H1 (cell line): ENCODE results near the gene PARM1.

Source experiments
- EP300 ChIP-seq, 2 experiments: IDR thresholded peaks; 1 replicate in 1 of 2; 2 replicates in 1 of 2; pipeline ENCODE4 v1.6.1; 2011 to 2012; ENCODE audit warnings: low read depth in 2 of 2, low read length in 2 of 2, mild to moderate bottlenecking in 2 of 2, borderline replicate concordance in 1 of 2, inconsistent platforms in 1 of 2, moderate library complexity in 1 of 2
- EZH2 ChIP-seq: fragments of 200-600 bp; sonication (generic); IDR thresholded peaks from 2 replicates; pipeline ENCODE4 v1.7.1; 2012; ENCODE audit warnings: low read depth, mild to moderate bottlenecking, moderate library complexity, low read length, inconsistent platforms; ENCODE audit not compliant: severe bottlenecking
- GTF2F1 ChIP-seq: IDR thresholded peaks from 2 replicates; pipeline ENCODE4 v1.6.1; 2012; ENCODE audit warnings: low read depth, low read length, improper control_type of control experiment, borderline replicate concordance
- MAFK ChIP-seq: IDR thresholded peaks from 2 replicates; pipeline ENCODE4 v1.6.1; 2012; ENCODE audit warnings: low read depth, mild to moderate bottlenecking, improper control_type of control experiment, low read length
- POLR2A ChIP-seq, 2 experiments: IDR thresholded peaks; 1 replicate in 1 of 2; 2 replicates in 1 of 2; pipeline ENCODE4 v1.6.1; 2011; ENCODE audit warnings: low read depth in 2 of 2, low read length in 2 of 2, mild to moderate bottlenecking in 2 of 2; ENCODE audit errors: control extremely low read depth in 1 of 2
- TF ChIP-seq, protein P1 (sequence below): IDR thresholded peaks from 2 replicates; pipeline ENCODE4 v1.6.1; 2012; ENCODE audit warnings: inconsistent platforms
- TF ChIP-seq, protein P2 (sequence below), 3 experiments: IDR thresholded peaks; 1 replicate in 2 of 3; 2 replicates in 1 of 3; pipeline versions ENCODE4 v1.5.1 to v1.6.1; 2011; ENCODE audit warnings: low read length in 3 of 3, mild to moderate bottlenecking in 3 of 3, inconsistent platforms in 2 of 3, low read depth in 1 of 3, moderate library complexity in 1 of 3; ENCODE audit not compliant: insufficient read depth in 1 of 3; ENCODE audit errors: control extremely low read depth in 1 of 3
- TF ChIP-seq, protein P3 (sequence below): IDR thresholded peaks from 2 replicates; pipeline ENCODE4 v1.6.1; 2011; ENCODE audit warnings: low read length, improper control_type of control experiment

DNA sequence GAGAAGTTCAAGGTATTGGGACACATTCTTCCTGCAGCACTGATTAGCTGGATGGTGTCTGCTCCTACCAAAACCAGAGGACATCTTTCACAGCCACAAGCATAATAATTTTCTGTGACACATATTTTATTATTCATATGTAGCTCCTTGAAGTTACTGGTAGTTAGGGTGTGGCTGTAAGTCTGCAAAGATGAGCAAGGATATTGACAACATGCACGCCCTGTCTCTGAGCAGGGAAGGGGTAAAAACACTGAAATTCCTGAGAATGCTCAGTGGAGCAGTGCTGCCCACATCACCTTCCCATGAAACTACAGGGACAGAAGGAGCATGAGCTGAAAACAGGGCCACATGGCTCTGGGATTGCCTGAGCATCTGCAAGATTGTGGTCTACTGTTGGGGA is 38.9 kb downstream of the PARM1 start:
- TF ChIP-seq EP300 (IDR thresholded peaks at IDR 0.05; ENCODE audit: borderline replicate concordance in 1 of 2, low read depth in 2 of 2, low read length in 2 of 2): no peak
- TF ChIP-seq EZH2: no peak
- TF ChIP-seq, protein P1, sequence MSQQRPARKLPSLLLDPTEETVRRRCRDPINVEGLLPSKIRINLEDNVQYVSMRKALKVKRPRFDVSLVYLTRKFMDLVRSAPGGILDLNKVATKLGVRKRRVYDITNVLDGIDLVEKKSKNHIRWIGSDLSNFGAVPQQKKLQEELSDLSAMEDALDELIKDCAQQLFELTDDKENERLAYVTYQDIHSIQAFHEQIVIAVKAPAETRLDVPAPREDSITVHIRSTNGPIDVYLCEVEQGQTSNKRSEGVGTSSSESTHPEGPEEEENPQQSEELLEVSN: no peak
- TF ChIP-seq, protein P2, sequence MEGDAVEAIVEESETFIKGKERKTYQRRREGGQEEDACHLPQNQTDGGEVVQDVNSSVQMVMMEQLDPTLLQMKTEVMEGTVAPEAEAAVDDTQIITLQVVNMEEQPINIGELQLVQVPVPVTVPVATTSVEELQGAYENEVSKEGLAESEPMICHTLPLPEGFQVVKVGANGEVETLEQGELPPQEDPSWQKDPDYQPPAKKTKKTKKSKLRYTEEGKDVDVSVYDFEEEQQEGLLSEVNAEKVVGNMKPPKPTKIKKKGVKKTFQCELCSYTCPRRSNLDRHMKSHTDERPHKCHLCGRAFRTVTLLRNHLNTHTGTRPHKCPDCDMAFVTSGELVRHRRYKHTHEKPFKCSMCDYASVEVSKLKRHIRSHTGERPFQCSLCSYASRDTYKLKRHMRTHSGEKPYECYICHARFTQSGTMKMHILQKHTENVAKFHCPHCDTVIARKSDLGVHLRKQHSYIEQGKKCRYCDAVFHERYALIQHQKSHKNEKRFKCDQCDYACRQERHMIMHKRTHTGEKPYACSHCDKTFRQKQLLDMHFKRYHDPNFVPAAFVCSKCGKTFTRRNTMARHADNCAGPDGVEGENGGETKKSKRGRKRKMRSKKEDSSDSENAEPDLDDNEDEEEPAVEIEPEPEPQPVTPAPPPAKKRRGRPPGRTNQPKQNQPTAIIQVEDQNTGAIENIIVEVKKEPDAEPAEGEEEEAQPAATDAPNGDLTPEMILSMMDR (IDR thresholded peaks at IDR 0.05; ENCODE audit: control extremely low read depth in 1 of 3, insufficient read depth in 1 of 3, low read depth in 1 of 3, low read length in 3 of 3): no peak
- no peak for TF ChIP-seq POLR2A (IDR thresholded peaks at IDR 0.05; ENCODE audit: control extremely low read depth in 1 of 2, low read depth in 2 of 2, low read length in 2 of 2)
- TF ChIP-seq MAFK: no peak
- TF ChIP-seq, protein P3, sequence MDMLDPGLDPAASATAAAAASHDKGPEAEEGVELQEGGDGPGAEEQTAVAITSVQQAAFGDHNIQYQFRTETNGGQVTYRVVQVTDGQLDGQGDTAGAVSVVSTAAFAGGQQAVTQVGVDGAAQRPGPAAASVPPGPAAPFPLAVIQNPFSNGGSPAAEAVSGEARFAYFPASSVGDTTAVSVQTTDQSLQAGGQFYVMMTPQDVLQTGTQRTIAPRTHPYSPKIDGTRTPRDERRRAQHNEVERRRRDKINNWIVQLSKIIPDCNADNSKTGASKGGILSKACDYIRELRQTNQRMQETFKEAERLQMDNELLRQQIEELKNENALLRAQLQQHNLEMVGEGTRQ: no peak
- no peak for TF ChIP-seq GTF2F1
